Measurements from ENCODE around the gene FBXL16.
A peak's percentile ranks its signal among the peaks of the same experiment; 100 is the strongest.

DNA sequence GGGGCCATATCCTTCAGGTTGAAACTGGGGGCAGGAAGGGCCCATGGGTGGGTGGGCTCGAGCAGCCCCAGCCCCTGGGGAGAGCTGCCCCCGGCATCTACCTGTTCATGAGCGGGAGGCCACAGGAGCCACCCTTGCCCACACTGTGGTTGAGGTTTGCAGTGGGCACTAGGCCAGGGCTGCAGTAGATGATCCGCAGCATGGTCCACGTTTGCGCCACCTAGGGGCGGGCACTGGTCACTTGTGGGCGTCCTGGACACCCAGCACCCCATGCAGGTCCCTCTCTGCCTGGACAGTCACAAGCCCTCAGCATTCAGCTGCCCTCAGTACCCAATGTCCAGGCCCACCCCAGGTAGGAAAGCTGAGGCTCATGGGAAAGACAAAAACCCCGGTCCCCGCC is 19.6 kb downstream of the FBXL16 start:
- TF ChIP-seq, protein P1, sequence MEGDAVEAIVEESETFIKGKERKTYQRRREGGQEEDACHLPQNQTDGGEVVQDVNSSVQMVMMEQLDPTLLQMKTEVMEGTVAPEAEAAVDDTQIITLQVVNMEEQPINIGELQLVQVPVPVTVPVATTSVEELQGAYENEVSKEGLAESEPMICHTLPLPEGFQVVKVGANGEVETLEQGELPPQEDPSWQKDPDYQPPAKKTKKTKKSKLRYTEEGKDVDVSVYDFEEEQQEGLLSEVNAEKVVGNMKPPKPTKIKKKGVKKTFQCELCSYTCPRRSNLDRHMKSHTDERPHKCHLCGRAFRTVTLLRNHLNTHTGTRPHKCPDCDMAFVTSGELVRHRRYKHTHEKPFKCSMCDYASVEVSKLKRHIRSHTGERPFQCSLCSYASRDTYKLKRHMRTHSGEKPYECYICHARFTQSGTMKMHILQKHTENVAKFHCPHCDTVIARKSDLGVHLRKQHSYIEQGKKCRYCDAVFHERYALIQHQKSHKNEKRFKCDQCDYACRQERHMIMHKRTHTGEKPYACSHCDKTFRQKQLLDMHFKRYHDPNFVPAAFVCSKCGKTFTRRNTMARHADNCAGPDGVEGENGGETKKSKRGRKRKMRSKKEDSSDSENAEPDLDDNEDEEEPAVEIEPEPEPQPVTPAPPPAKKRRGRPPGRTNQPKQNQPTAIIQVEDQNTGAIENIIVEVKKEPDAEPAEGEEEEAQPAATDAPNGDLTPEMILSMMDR (IDR thresholded peaks at IDR 0.05; ENCODE audit: insufficient read depth, low read length), result peak; percentile 75
- TF ChIP-seq POLR2AphosphoS5 (IDR thresholded peaks at IDR 0.05; ENCODE audit: low read depth), result peak; percentile 34; the same call in 1 of the 2 replicates

Measured in HL-60 (cell line).